ENCODE results near the gene KCNIP4. TPM values are rescaled to one million over a fixed set of nuclear protein-coding genes. Genes with fewer than 3 reads are reported as not detected.

KCNIP4 gene
- polyA plus RNA-seq, 3 donors, result 0.09 to 0.25 TPM; not detected in 1

DNA sequence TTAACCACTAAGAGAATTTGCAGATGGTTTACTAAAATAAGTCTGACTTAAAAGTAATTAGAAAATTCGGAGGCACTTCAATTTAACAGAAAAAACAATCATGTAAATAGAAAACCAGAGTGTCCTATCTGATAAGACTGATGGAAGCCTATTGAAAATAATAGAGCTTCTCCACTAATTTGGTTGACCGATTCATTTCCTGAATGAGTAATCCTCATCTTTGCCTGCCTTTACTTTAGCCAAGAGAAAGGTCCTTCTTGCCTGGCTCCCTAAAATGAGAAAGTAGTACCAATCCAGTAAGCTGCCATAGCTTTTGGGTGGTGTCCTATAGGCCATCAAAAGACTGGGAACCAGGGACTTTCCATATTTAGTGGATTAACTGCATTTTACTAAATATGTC, 48.4 kb downstream of the KCNIP4 start:
- Histone ChIP-seq H3K36me3 (replicated peaks in 1 of 2; ENCODE audit: control insufficient read depth in 1 of 2, insufficient read depth in 2 of 2, low read length in 2 of 2) (no peaks in the 10 kb centered on the region), H3K27me3 (ENCODE audit: control insufficient read depth in 2 of 2, insufficient read depth in 2 of 2, low read length in 2 of 2) (no peaks in the 10 kb centered on the region), H3K9ac (ENCODE audit: insufficient read depth, low read length, poor library complexity, severe bottlenecking) (no peak overlapping the region), H3K9me3 (replicated peaks in 1 of 2; ENCODE audit: control insufficient read depth in 1 of 2, insufficient read depth in 1 of 2, low read length in 2 of 2) (peaks cover 12 to 13% of the 10 kb centered on the region in 2 donors), H3K4me1 (ENCODE audit: control insufficient read depth in 1 of 2, insufficient read depth in 2 of 2, low read length in 2 of 2) (no peaks in the 10 kb centered on the region), H3K27ac (ENCODE audit: low read depth in 1 of 2, low read length in 2 of 2) (no peak overlapping the region), H3K4me2 (replicated peaks; ENCODE audit: extremely low read depth, low read length, poor library complexity, severe bottlenecking) (no peak overlapping the region), H3K79me2 (ENCODE audit: insufficient read depth, low read length) (no peaks in the 10 kb centered on the region), H2AFZ (ENCODE audit: insufficient read depth, low read depth, low read length, poor library complexity, severe bottlenecking) (no peak overlapping the region), H4K20me1 (ENCODE audit: insufficient read depth, low read length) (no peaks in the 10 kb centered on the region), H3K4me3 (replicated peaks in 1 of 3; ENCODE audit: low read depth in 2 of 3, low read length in 3 of 3) (no peak overlapping the region)
- TF ChIP-seq CTCF (IDR thresholded peaks at IDR 0.05), result no peak
- Mint-ChIP-seq H3K9me3 (peaks cover 4 to 17% (median 5%) of the 10 kb centered on the region in 7 donors), H3K4me3 (no peak overlapping the region), H3K27me3 (ENCODE audit: low read depth in 3 of 3) (peaks cover 0 to 1% (median 1%) of the 10 kb centered on the region in 3 donors), H3K4me1 (no peaks in the 10 kb centered on the region), H3K27ac (no peak overlapping the region), H3K36me3 (no peaks in the 10 kb centered on the region)
- 100% methylated on average over 1 of the region's 2 CpGs for WGBS (ENCODE audit: insufficient coverage)
- intact Hi-C loops (cut with micrococcal nuclease), result no loop called here
- DNase-seq, result no peak

GRCh38 chr4:21898101-21898500, 50.5 kb downstream of the KCNIP4 start:
- peaks cover 0 to 3% (median 1%) of the 10 kb centered on the region in 3 donors for H3K27me3 Mint-ChIP-seq (ENCODE audit: low read depth in 3 of 3)
- H3K27ac Mint-ChIP-seq, result no peak overlapping the region
- H3K9me3 Mint-ChIP-seq, result peaks cover 4 to 19% (median 5%) of the 10 kb centered on the region in 7 donors
- H3K79me2 ChIP-seq (ENCODE audit: insufficient read depth, low read length), result no peaks in the 10 kb centered on the region
- no peak for DNase-seq
- intact Hi-C loops (cut with micrococcal nuclease), result no loop called here
- no peaks in the 10 kb centered on the region for H3K36me3 Mint-ChIP-seq
- no peaks in the 10 kb centered on the region for H3K4me1 ChIP-seq (ENCODE audit: control insufficient read depth in 1 of 2, insufficient read depth in 2 of 2, low read length in 2 of 2)
- H3K36me3 ChIP-seq (replicated peaks in 1 of 2; ENCODE audit: control insufficient read depth in 1 of 2, insufficient read depth in 2 of 2, low read length in 2 of 2), result no peaks in the 10 kb centered on the region
- H3K4me2 ChIP-seq (replicated peaks; ENCODE audit: extremely low read depth, low read length, poor library complexity, severe bottlenecking), result no peak overlapping the region
- TF ChIP-seq CTCF (IDR thresholded peaks at IDR 0.05), result no peak
- H2AFZ ChIP-seq (ENCODE audit: insufficient read depth, low read depth, low read length, poor library complexity, severe bottlenecking), result no peak overlapping the region
- no peaks in the 10 kb centered on the region for H4K20me1 ChIP-seq (ENCODE audit: insufficient read depth, low read length)
- no peaks in the 10 kb centered on the region for H3K4me1 Mint-ChIP-seq
- WGBS (ENCODE audit: insufficient coverage), result 60% methylated on average over 1 of the region's 2 CpGs
- peaks cover 12 to 13% of the 10 kb centered on the region in 2 donors for H3K9me3 ChIP-seq (replicated peaks in 1 of 2; ENCODE audit: control insufficient read depth in 1 of 2, insufficient read depth in 1 of 2, low read length in 2 of 2)
- no peak overlapping the region for H3K4me3 ChIP-seq (replicated peaks in 1 of 3; ENCODE audit: low read depth in 2 of 3, low read length in 3 of 3)
- H3K27me3 ChIP-seq (ENCODE audit: control insufficient read depth in 2 of 2, insufficient read depth in 2 of 2, low read length in 2 of 2), result no peaks in the 10 kb centered on the region
- H3K27ac ChIP-seq (ENCODE audit: low read depth in 1 of 2, low read length in 2 of 2), result no peak overlapping the region
- no peak overlapping the region for H3K4me3 Mint-ChIP-seq
- no peak overlapping the region for H3K9ac ChIP-seq (ENCODE audit: insufficient read depth, low read length, poor library complexity, severe bottlenecking)

All from CD14-positive monocyte (primary cell).